OCI-LY3 (cell line): ENCODE measurements around the gene MINDY4.

Experiments used
- H2AFZ ChIP-seq: fragments of 200-600, 300-600 bp; shearing (Covaris generic); 2 replicates; pipeline ENCODE4 v1.6.0; 2014; ENCODE audit warnings: antibody characterized with exemption, low read depth, low read length
- H3K27ac ChIP-seq: fragments of 200-600, 300-600 bp; sonication (generic); 2 replicates; pipeline ENCODE4 v1.5.1; 2014; ENCODE audit warnings: mild to moderate bottlenecking, low read length, moderate library complexity, mixed read lengths
- H3K27me3 ChIP-seq: fragments of 200-600, 300-600 bp; sonication (generic); 2 replicates; pipeline ENCODE4 v1.6.1; 2014; ENCODE audit warnings: low read depth, low read length, mixed read lengths
- H3K36me3 ChIP-seq: fragments of 200-600, 300-600 bp; sonication (generic); replicated peaks from 2 replicates; pipeline ENCODE3; 2014; ENCODE audit warnings: low read depth, low read length, mixed read lengths
- H3K4me1 ChIP-seq: fragments of 300-600, 200-600 bp; sonication (generic); 2 replicates; pipeline ENCODE4 v1.6.1; 2014; ENCODE audit warnings: low read length, mixed read lengths
- H3K4me2 ChIP-seq: fragments of 200-600, 300-600 bp; sonication (generic); 2 replicates; pipeline ENCODE4 v1.6.1; 2014; ENCODE audit warnings: low read length, mixed read lengths
- H3K4me3 ChIP-seq: fragments of 300-600, 200-600 bp; sonication (generic); 2 replicates; pipeline ENCODE4 v1.5.1; 2014; ENCODE audit warnings: antibody characterized with exemption, mild to moderate bottlenecking, low read length, moderate library complexity
- H3K79me2 ChIP-seq: fragments of 300-600, 200-600 bp; shearing (Covaris generic); 2 replicates; pipeline ENCODE4 v1.6.1; 2014; ENCODE audit warnings: mild to moderate bottlenecking, low read length, mixed read lengths
- H3K9ac ChIP-seq: fragments of 300-600, 200-600 bp; shearing (Covaris generic); 2 replicates; pipeline ENCODE4 v1.6.0; 2014; ENCODE audit warnings: mild to moderate bottlenecking, low read length, moderate library complexity
- H3K9me3 ChIP-seq: fragments of 200-600, 300-600 bp; shearing (Covaris generic); 2 replicates; pipeline ENCODE4 v1.6.1; 2014; ENCODE audit warnings: low read length, mixed read lengths; ENCODE audit not compliant: insufficient read depth
- H4K20me1 ChIP-seq: fragments of 200-600, 300-600 bp; sonication (generic); 2 replicates; pipeline ENCODE4 v1.6.1; 2016; ENCODE audit warnings: low read length, mixed read lengths; ENCODE audit not compliant: insufficient read depth
- CTCF ChIP-seq: fragments of 200-600, 300-600 bp; sonication (generic); IDR thresholded peaks from 2 replicates; pipeline ENCODE4 v1.5.1; 2014; ENCODE audit warnings: antibody characterized with exemption, low read length, low read depth
- EZH2phosphoT487 ChIP-seq: fragments of 200-600 bp; shearing (Covaris generic); IDR thresholded peaks from 2 replicates; pipeline ENCODE4 v1.6.1; 2018; ENCODE audit warnings: antibody characterized with exemption, mixed run types, low read depth

Gene MINDY4

DNA sequence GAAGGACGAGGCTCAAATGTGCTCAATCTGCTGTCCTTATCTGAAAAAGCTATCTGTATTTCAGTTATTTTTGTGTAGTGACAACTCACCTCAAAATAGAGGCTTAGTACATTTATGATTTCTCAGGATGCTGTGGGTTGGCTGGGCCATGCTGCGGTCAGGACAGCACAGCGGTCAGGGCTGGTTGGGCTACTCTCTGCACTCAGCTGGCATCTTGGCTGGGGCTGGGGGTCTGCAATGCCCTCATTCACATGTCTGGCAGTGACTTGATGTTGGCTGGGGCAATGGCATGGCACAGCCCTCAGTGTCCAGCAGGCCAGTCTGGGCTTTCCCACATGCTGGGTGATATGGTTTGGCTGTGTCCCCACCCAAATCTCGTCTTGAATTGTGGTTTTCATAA lies 34.9 kb upstream of the MINDY4 start:
- H3K4me2 ChIP-seq = no peak overlapping the region

DNA sequence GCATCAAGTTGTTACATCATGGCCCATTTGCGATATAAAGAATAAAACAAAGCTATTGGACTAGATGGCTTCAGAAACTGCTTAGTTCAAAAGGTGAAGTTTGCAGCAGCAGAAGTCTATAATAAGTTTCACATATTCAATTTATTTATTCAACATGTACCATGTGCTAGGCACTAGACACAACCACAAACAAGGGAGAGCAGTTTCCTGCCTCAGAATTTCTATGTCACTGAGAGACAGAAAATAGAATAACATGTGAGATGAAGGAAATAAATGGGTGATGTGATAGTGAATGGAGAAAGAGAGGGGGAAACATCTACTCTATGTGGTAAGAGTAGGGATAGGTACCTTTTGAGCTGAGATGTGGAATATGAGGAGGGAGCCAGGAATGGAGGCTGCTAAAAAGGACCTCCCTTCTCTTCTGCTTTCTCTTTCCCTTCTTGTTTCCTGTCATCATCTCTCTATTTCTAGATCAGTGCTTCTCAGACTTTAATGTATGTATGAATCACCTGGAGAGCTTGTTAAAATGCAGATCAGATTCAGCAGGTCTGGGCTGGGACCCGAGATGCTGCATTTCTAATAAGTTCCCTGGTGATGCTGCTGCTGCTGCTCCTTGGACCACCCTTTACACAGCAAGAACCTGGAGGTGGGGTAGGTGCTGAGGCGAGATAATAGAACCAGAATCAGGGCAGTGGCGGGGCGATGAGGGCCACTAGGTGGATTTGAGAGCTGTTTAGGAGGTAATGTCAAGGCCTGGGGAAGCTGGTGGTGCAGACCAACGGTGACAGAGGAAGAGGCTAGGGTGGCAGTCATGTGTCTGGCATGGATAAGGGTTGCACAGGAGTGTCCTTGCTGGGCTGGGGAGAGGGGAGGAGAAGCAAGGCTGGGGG lies 32.9 kb upstream of the MINDY4 start:
- Histone ChIP-seq H4K20me1 (no peaks in the 10 kb centered on the region), H3K4me3 (no peak overlapping the region), H2AFZ (no peak overlapping the region), H3K4me2 (no peak overlapping the region), H3K9ac (no peak overlapping the region), H3K79me2 (no peaks in the 10 kb centered on the region), H3K27ac (no peak overlapping the region), H3K4me1 (peaks cover 7% of the 10 kb centered on the region), H3K36me3 (no peaks in the 10 kb centered on the region), H3K9me3 (no peaks in the 10 kb centered on the region), H3K27me3 (no peaks in the 10 kb centered on the region)
- TF ChIP-seq CTCF (no peak), EZH2phosphoT487 (no peak)

More for the DNA sequence above, 34.9 kb upstream of the MINDY4 start:
- Histone ChIP-seq H3K9ac (no peak overlapping the region), H3K27ac (no peak overlapping the region), H3K36me3 (no peaks in the 10 kb centered on the region), H3K4me1 (no peaks in the 10 kb centered on the region), H2AFZ (no peak overlapping the region), H3K4me3 (no peak overlapping the region), H4K20me1 (no peaks in the 10 kb centered on the region), H3K27me3 (no peaks in the 10 kb centered on the region), H3K79me2 (no peaks in the 10 kb centered on the region), H3K9me3 (no peaks in the 10 kb centered on the region)
- TF ChIP-seq EZH2phosphoT487 = no peak
- TF ChIP-seq CTCF = no peak

- H4K20me1 ChIP-seq = no peaks in the 10 kb centered on the region
- no peak overlapping the region for H2AFZ ChIP-seq
- H3K36me3 ChIP-seq = no peaks in the 10 kb centered on the region
- H3K4me3 ChIP-seq = no peak overlapping the region
- no peaks in the 10 kb centered on the region for H3K27me3 ChIP-seq
- H3K4me1 ChIP-seq = peaks cover 8% of the 10 kb centered on the region
- H3K4me2 ChIP-seq = no peak overlapping the region
- no peak overlapping the region for H3K9ac ChIP-seq
- no peak for TF ChIP-seq CTCF
- no peak overlapping the region for H3K27ac ChIP-seq
- H3K9me3 ChIP-seq = no peaks in the 10 kb centered on the region
- no peaks in the 10 kb centered on the region for H3K79me2 ChIP-seq
Measured at GRCh38 chr7:30739691-30740090, 31.5 kb upstream of the MINDY4 start.

GRCh38 chr7:30740417-30741181 lies 30.6 kb upstream of the MINDY4 start:
- no peak overlapping the region for H3K4me2 ChIP-seq
- 0 out of 2 replicates have a peak overlapping the region, but pooled peaks have one; percentile 79 for H2AFZ ChIP-seq
- no peaks in the 10 kb centered on the region for H3K27me3 ChIP-seq
- H3K4me1 ChIP-seq = peaks cover 15% of the 10 kb centered on the region
- H4K20me1 ChIP-seq = no peaks in the 10 kb centered on the region
- no peaks in the 10 kb centered on the region for H3K36me3 ChIP-seq
- H3K9me3 ChIP-seq = no peaks in the 10 kb centered on the region
- no peak overlapping the region for H3K9ac ChIP-seq
- TF ChIP-seq EZH2phosphoT487 (no peak), CTCF (peak; percentile 87)
- H3K79me2 ChIP-seq = no peaks in the 10 kb centered on the region
- no peak overlapping the region for H3K27ac ChIP-seq
- H3K4me3 ChIP-seq = no peak overlapping the region
